PC-9 (cell line): Measurements from ENCODE around the gene SH3TC1.

Experiments used
- CTCF ChIP-seq: fragments of 200-600 bp; sonication (generic); conservative IDR thresholded peaks from 2 replicates; pipeline ENCODE4 v1.6.1; 2017; ENCODE audit warnings: mixed run types, antibody characterized with exemption, mild to moderate bottlenecking, moderate library complexity
- EZH2 ChIP-seq: fragments of 200-600 bp; sonication (generic); IDR thresholded peaks from 2 replicates; pipeline ENCODE4 v1.8.0; 2017; ENCODE audit warnings: antibody characterized with exemption, low read depth

DNA sequence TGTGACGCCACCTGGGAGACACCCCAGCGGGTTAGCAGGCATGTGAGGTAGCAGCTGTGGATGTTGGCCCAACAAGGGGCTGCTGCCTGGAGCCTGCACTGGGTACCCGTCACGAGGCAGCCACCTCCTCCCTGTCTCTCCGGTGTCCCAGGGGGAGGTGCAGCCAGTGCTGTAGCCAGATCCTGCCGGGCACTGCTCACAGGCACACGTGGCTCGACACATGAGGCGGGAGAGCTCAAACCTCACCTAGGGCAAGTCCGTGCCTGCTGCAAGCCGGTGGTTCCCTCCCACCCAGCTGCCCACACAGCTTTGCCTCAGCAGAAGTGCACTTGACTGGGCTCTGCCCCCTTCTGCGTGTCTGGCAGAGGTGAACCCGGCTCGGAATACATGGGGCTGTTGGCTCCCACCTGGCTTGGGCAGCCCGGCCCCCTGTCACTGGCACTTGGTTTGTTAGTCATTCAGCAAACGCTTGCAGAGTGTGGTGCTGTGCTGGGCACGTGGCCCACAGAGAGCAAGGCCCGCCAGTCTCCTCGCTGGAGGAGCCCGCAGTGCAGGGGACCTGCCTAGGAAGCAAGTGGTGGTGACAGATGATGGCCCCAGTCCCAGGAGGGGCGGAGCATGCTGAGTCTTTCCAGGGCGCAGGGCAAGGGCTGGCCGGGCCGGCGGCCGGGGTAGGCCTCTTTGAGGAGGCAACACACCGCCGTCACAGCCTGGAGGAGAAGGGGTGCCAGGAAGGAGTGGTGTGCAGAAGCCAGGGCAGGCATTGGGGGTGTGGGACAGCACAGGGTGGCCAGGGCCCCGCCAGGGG lies 10.1 kb upstream of the SH3TC1 start:
- TF ChIP-seq CTCF (no peak), EZH2 (no peak)
